Adipocyte (in vitro differentiated cells): Measurements from ENCODE around the gene EPSTI1.

ENCODE experiments used
- DNase-seq: peaks from one replicate; pipeline ENCODE4 v3.0.0-alpha.2; 2015; ENCODE audit warnings: low read depth
- H3K27me3 ChIP-seq: replicated peaks from 2 replicates; pipeline ENCODE4 v1.7.0; 2013; ENCODE audit warnings: mild to moderate bottlenecking, low read length, moderate library complexity; ENCODE audit not compliant: control insufficient read depth, insufficient read depth
- H3K36me3 ChIP-seq: 2 replicates; pipeline ENCODE4 v1.7.0; 2013; ENCODE audit warnings: low read length, mild to moderate bottlenecking, moderate library complexity; ENCODE audit not compliant: control insufficient read depth, insufficient read depth, severe bottlenecking
- H3K4me1 ChIP-seq: 2 replicates; pipeline ENCODE4 v1.7.0; 2013; ENCODE audit warnings: mild to moderate bottlenecking, low read length, moderate library complexity; ENCODE audit not compliant: control insufficient read depth, insufficient read depth
- H3K4me3 ChIP-seq: 2 replicates; pipeline ENCODE4 v1.7.0; 2013; ENCODE audit warnings: mild to moderate bottlenecking, low read length, moderate library complexity
- H3K9ac ChIP-seq: 2 replicates; pipeline ENCODE4 v1.7.0; 2013; ENCODE audit warnings: mild to moderate bottlenecking, low read length, moderate library complexity
- H3K9me3 ChIP-seq: 2 replicates; pipeline ENCODE4 v1.7.0; 2013; ENCODE audit warnings: mild to moderate bottlenecking, low read length, moderate library complexity; ENCODE audit not compliant: control insufficient read depth

Gene EPSTI1

GRCh38 chr13:42985312-42986175, 6.5 kb downstream of the EPSTI1 start:
- peak overlapping the region; percentile 57 for H3K4me3 ChIP-seq
- H3K4me1 ChIP-seq = peaks cover 52% of the 10 kb centered on the region
- H3K36me3 ChIP-seq = no peaks in the 10 kb centered on the region
- no peaks in the 10 kb centered on the region for H3K9me3 ChIP-seq
- DNase-seq = peak; percentile 68
- H3K9ac ChIP-seq = peak overlapping the region; percentile 67
- no peaks in the 10 kb centered on the region for H3K27me3 ChIP-seq

- no peaks in the 10 kb centered on the region for H3K36me3 ChIP-seq
- peak overlapping the region; percentile 31 for H3K9ac ChIP-seq
- peaks cover 45% of the 10 kb centered on the region for H3K4me1 ChIP-seq
- no peaks in the 10 kb centered on the region for H3K27me3 ChIP-seq
- no peaks in the 10 kb centered on the region for H3K9me3 ChIP-seq
- DNase-seq = no peak
- no peak overlapping the region for H3K4me3 ChIP-seq
These were observed 7.3 kb downstream of the EPSTI1 start for GRCh38 chr13:42984691-42985090.

- Histone ChIP-seq H3K9me3 (no peaks in the 10 kb centered on the region), H3K36me3 (no peaks in the 10 kb centered on the region), H3K9ac (no peak overlapping the region), H3K4me3 (no peak overlapping the region), H3K4me1 (peaks cover 45% of the 10 kb centered on the region), H3K27me3 (no peaks in the 10 kb centered on the region)
- no peak for DNase-seq
These were observed 8.0 kb downstream of the EPSTI1 start for GRCh38 chr13:42984026-42984425.

- Histone ChIP-seq H3K36me3 (no peaks in the 10 kb centered on the region), H3K9ac (no peak overlapping the region), H3K4me3 (no peak overlapping the region), H3K4me1 (peaks cover 45% of the 10 kb centered on the region), H3K9me3 (peaks cover 3% of the 10 kb centered on the region), H3K27me3 (no peaks in the 10 kb centered on the region)
- DNase-seq = no peak
These were observed 10.2 kb downstream of the EPSTI1 start for GRCh38 chr13:42981853-42982252.

- peak; percentile 67 for DNase-seq
- no peaks in the 10 kb centered on the region for H3K27me3 ChIP-seq
- peaks cover 3% of the 10 kb centered on the region for H3K9me3 ChIP-seq
- H3K4me1 ChIP-seq = peaks cover 45% of the 10 kb centered on the region
- H3K4me3 ChIP-seq = peak overlapping the region; percentile 42
- H3K9ac ChIP-seq = no peak overlapping the region
- H3K36me3 ChIP-seq = no peaks in the 10 kb centered on the region
These were observed 10.7 kb downstream of the EPSTI1 start for GRCh38 chr13:42981317-42981716.

GRCh38 chr13:42977219-42977659, 14.8 kb downstream of the EPSTI1 start:
- Histone ChIP-seq H3K27me3 (no peaks in the 10 kb centered on the region), H3K36me3 (no peaks in the 10 kb centered on the region), H3K9ac (no peak overlapping the region), H3K4me3 (no peak overlapping the region), H3K4me1 (peaks cover 21% of the 10 kb centered on the region), H3K9me3 (peaks cover 3% of the 10 kb centered on the region)
- DNase-seq = no peak

- H3K9me3 ChIP-seq = peaks cover 3% of the 10 kb centered on the region
- H3K4me3 ChIP-seq = no peak overlapping the region
- no peak overlapping the region for H3K9ac ChIP-seq
- no peak for DNase-seq
- peaks cover 23% of the 10 kb centered on the region for H3K4me1 ChIP-seq
- H3K36me3 ChIP-seq = no peaks in the 10 kb centered on the region
- no peaks in the 10 kb centered on the region for H3K27me3 ChIP-seq
These were observed 16.0 kb downstream of the EPSTI1 start for GRCh38 chr13:42976066-42976465.

- no peak overlapping the region for H3K9ac ChIP-seq
- H3K9me3 ChIP-seq = peaks cover 3% of the 10 kb centered on the region
- H3K4me3 ChIP-seq = no peak overlapping the region
- H3K36me3 ChIP-seq = no peaks in the 10 kb centered on the region
- no peaks in the 10 kb centered on the region for H3K27me3 ChIP-seq
- DNase-seq = no peak
- H3K4me1 ChIP-seq = peaks cover 35% of the 10 kb centered on the region
These were observed 18.5 kb downstream of the EPSTI1 start for GRCh38 chr13:42973581-42973980.

- H3K4me1 ChIP-seq = peaks cover 35% of the 10 kb centered on the region
- peaks cover 3% of the 10 kb centered on the region for H3K36me3 ChIP-seq
- no peak for DNase-seq
- peak overlapping the region; percentile 26 for H3K4me3 ChIP-seq
- no peaks in the 10 kb centered on the region for H3K27me3 ChIP-seq
- H3K9ac ChIP-seq = no peak overlapping the region
- no peaks in the 10 kb centered on the region for H3K9me3 ChIP-seq
These were observed 20.2 kb downstream of the EPSTI1 start for GRCh38 chr13:42971691-42972347.

- Histone ChIP-seq H3K9ac (no peak overlapping the region), H3K27me3 (no peaks in the 10 kb centered on the region), H3K36me3 (peaks cover 3% of the 10 kb centered on the region), H3K4me3 (no peak overlapping the region), H3K9me3 (no peaks in the 10 kb centered on the region), H3K4me1 (peaks cover 35% of the 10 kb centered on the region)
- DNase-seq = no peak
These were observed 21.0 kb downstream of the EPSTI1 start for GRCh38 chr13:42970824-42971690.
